ENCODE measurements around the gene DPYD. TPM values are rescaled to one million over a fixed set of nuclear protein-coding genes. Genes with fewer than 3 reads are reported as not detected.
"Not testable (repeated sequence)": the region's sequence is repeated elsewhere in the genome, so short reads cannot be mapped to it uniquely, and the experiment has no call there.

DPYD gene
- total and polyA plus RNA-seq, 4 experiments from 2014 or later, result 49.7 to 58.4 (median 51.9) TPM

GRCh38 chr1:97238816-97239215 is 682.0 kb downstream of the DPYD start:
- no peaks in the 10 kb centered on the region for H3K27me3 Mint-ChIP-seq
- H3K27me3 ChIP-seq (ENCODE audit: insufficient read depth, low read length), result no peaks in the 10 kb centered on the region
- H3K4me1 ChIP-seq (ENCODE audit: insufficient read depth, low read length), result no peaks in the 10 kb centered on the region
- no peaks in the 10 kb centered on the region for H3K4me1 Mint-ChIP-seq
- no peak overlapping the region for H3K27ac Mint-ChIP-seq
- ChIA-PET CTCF (ENCODE audit: partially characterized antibody) (no interaction called here), POLR2A (ENCODE audit: partially characterized antibody) (no interaction called here)
- DNase-seq, result no peak
- no peak overlapping the region for H3K4me3 Mint-ChIP-seq
- no peaks in the 10 kb centered on the region for H3K9me3 Mint-ChIP-seq
- H3K36me3 Mint-ChIP-seq, result peaks cover 8 to 15% of the 10 kb centered on the region in 2 donors
- intact Hi-C loops (cut with micrococcal nuclease), result no loop called here
- no peaks in the 10 kb centered on the region for H3K36me3 ChIP-seq (ENCODE audit: insufficient read depth, low read length)
- H3K27ac ChIP-seq (ENCODE audit: low read depth, low read length), result no peak overlapping the region
- no peak overlapping the region for H3K4me3 ChIP-seq (ENCODE audit: low read length in 2 of 2)
- no peaks in the 10 kb centered on the region for H3K9me3 ChIP-seq (ENCODE audit: control insufficient read depth in 1 of 2, low read length in 2 of 2)

DNA sequence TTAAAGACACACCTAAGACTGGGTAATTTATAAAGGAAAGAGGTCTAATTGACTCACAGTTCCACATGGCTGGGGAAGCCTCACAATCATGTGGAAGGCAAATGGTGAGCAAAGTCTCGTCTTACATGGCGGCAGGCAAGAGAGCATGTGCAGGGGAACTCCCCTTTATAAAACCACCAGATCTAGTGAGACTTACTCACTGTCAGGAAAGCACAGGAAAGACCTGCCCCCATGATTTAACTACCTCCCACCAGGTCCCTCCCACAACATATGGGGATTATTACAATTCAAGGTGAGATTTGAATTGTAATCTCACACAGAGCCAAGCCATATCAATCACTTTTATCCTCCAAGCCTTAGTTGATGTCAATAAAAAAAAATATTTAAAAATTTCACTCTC is 689.5 kb downstream of the DPYD start:
- H3K27ac ChIP-seq (ENCODE audit: low read depth, low read length); POLR2A ChIA-PET (ENCODE audit: partially characterized antibody); CTCF ChIA-PET (ENCODE audit: partially characterized antibody); DNase-seq; intact Hi-C loops (cut with micrococcal nuclease); H3K27me3 Mint-ChIP-seq; H3K4me3 Mint-ChIP-seq; H3K27ac Mint-ChIP-seq; H3K4me3 ChIP-seq (ENCODE audit: low read length in 2 of 2); H3K9me3 ChIP-seq (ENCODE audit: control insufficient read depth in 1 of 2, low read length in 2 of 2); H3K4me1 Mint-ChIP-seq; H3K27me3 ChIP-seq (ENCODE audit: insufficient read depth, low read length); H3K9me3 Mint-ChIP-seq; H3K4me1 ChIP-seq (ENCODE audit: insufficient read depth, low read length); H3K36me3 ChIP-seq (ENCODE audit: insufficient read depth, low read length): not testable (repeated sequence)
- peaks cover 46 to 61% of the 10 kb centered on the region in 2 donors for H3K36me3 Mint-ChIP-seq

DNA sequence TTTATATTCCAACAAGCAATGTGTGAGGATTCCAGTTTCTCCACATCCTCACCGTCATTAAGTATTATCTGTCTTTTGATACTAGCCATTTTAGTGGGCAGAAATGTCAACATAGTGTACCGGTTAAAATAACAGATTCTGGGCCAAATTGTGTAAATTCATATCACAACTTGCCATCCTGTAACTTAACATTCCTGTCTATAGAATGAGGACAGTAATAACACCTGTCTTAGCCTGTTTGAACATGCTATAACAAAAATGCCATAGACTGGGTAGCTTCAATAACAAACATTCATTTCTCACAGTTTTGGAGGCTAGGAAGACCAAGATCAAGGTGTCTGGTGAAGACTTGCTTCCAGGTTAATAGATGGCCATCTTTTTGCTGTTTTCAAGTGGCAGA is 708.2 kb downstream of the DPYD start:
- no peaks in the 10 kb centered on the region for H3K27me3 Mint-ChIP-seq
- no peak for DNase-seq
- Histone ChIP-seq H3K9me3 (ENCODE audit: control insufficient read depth in 1 of 2, low read length in 2 of 2) (no peaks in the 10 kb centered on the region), H3K27me3 (ENCODE audit: insufficient read depth, low read length) (no peaks in the 10 kb centered on the region), H3K4me3 (ENCODE audit: low read length in 2 of 2) (no peak overlapping the region), H3K27ac (ENCODE audit: low read depth, low read length) (no peak overlapping the region), H3K36me3 (ENCODE audit: insufficient read depth, low read length) (no peaks in the 10 kb centered on the region), H3K4me1 (ENCODE audit: insufficient read depth, low read length) (no peaks in the 10 kb centered on the region)
- CTCF ChIA-PET (ENCODE audit: partially characterized antibody), result no interaction called here
- POLR2A ChIA-PET (ENCODE audit: partially characterized antibody), result no interaction called here
- H3K27ac Mint-ChIP-seq, result no peak overlapping the region
- H3K4me1 Mint-ChIP-seq, result peaks cover 0 to 2% (median 0%) of the 10 kb centered on the region in 4 donors
- H3K4me3 Mint-ChIP-seq, result no peak overlapping the region
- peaks cover 0 to 3% (median 0%) of the 10 kb centered on the region in 8 donors for H3K9me3 Mint-ChIP-seq
- intact Hi-C loops (cut with micrococcal nuclease), result no loop called here
- peaks cover 8 to 26% of the 10 kb centered on the region in 2 donors for H3K36me3 Mint-ChIP-seq

- H3K4me1 ChIP-seq (ENCODE audit: insufficient read depth, low read length), result no peaks in the 10 kb centered on the region
- CTCF ChIA-PET (ENCODE audit: partially characterized antibody), result no interaction called here
- H3K27me3 ChIP-seq (ENCODE audit: insufficient read depth, low read length), result no peaks in the 10 kb centered on the region
- Mint-ChIP-seq H3K27ac (no peak overlapping the region), H3K4me1 (no peaks in the 10 kb centered on the region), H3K4me3 (no peak overlapping the region), H3K9me3 (peaks cover 0 to 3% (median 0%) of the 10 kb centered on the region in 8 donors), H3K36me3 (peaks cover 2 to 11% of the 10 kb centered on the region in 2 donors), H3K27me3 (no peaks in the 10 kb centered on the region)
- no peak overlapping the region for H3K4me3 ChIP-seq (ENCODE audit: low read length in 2 of 2)
- DNase-seq, result no peak
- H3K9me3 ChIP-seq (ENCODE audit: control insufficient read depth in 1 of 2, low read length in 2 of 2), result no peaks in the 10 kb centered on the region
- intact Hi-C loops (cut with micrococcal nuclease), result no loop called here
- H3K36me3 ChIP-seq (ENCODE audit: insufficient read depth, low read length), result no peaks in the 10 kb centered on the region
- no peak overlapping the region for H3K27ac ChIP-seq (ENCODE audit: low read depth, low read length)
- POLR2A ChIA-PET (ENCODE audit: partially characterized antibody), result no interaction called here
These were observed 710.5 kb downstream of the DPYD start for GRCh38 chr1:97210307-97210706.

GRCh38 chr1:97209381-97209957 is 711.4 kb downstream of the DPYD start:
- no peaks in the 10 kb centered on the region for H3K4me1 Mint-ChIP-seq
- Histone ChIP-seq H3K4me3 (ENCODE audit: low read length in 2 of 2) (no peak overlapping the region), H3K27ac (ENCODE audit: low read depth, low read length) (no peak overlapping the region), H3K4me1 (ENCODE audit: insufficient read depth, low read length) (no peaks in the 10 kb centered on the region), H3K36me3 (ENCODE audit: insufficient read depth, low read length) (no peaks in the 10 kb centered on the region), H3K27me3 (ENCODE audit: insufficient read depth, low read length) (no peaks in the 10 kb centered on the region), H3K9me3 (ENCODE audit: control insufficient read depth in 1 of 2, low read length in 2 of 2) (no peaks in the 10 kb centered on the region)
- no peak overlapping the region for H3K27ac Mint-ChIP-seq
- ChIA-PET POLR2A (ENCODE audit: partially characterized antibody) (no interaction called here), CTCF (ENCODE audit: partially characterized antibody) (no interaction called here)
- no peak overlapping the region for H3K4me3 Mint-ChIP-seq
- intact Hi-C loops (cut with micrococcal nuclease), result no loop called here
- no peak for DNase-seq
- H3K36me3 Mint-ChIP-seq, result peaks cover 2 to 4% of the 10 kb centered on the region in 2 donors
- H3K27me3 Mint-ChIP-seq, result no peaks in the 10 kb centered on the region
- no peaks in the 10 kb centered on the region for H3K9me3 Mint-ChIP-seq

DNA sequence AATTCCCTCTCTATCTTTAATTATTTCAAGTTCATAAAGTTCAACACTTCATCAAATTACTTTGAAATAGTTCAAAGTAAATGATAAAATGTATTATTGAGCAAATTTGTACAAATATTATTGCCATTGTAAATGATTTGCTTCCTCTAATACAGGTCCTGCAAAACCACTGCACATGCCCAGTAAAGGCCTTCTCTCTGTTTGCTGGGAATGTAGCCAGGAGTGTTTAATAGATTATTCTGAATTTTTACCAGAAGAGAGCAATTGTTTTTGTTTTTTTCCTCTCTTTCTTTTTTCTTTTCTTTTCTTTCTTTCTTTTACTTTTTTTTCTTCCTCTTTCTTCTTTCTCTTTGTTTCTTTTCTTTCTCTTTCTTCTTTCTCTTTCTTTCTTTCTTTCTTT is 713.0 kb downstream of the DPYD start:
- ChIA-PET POLR2A (ENCODE audit: partially characterized antibody) (no interaction called here), CTCF (ENCODE audit: partially characterized antibody) (no interaction called here)
- no peak overlapping the region for H3K4me3 Mint-ChIP-seq
- intact Hi-C loops (cut with micrococcal nuclease), result no loop called here
- no peaks in the 10 kb centered on the region for H3K9me3 ChIP-seq (ENCODE audit: control insufficient read depth in 1 of 2, low read length in 2 of 2)
- no peak overlapping the region for H3K4me3 ChIP-seq (ENCODE audit: low read length in 2 of 2)
- peak overlapping the region in 1 of 7 donors; percentile 16 for H3K27ac Mint-ChIP-seq
- H3K36me3 Mint-ChIP-seq, result no peaks in the 10 kb centered on the region
- H3K27ac ChIP-seq (ENCODE audit: low read depth, low read length), result no peak overlapping the region
- DNase-seq, result no peak
- H3K27me3 ChIP-seq (ENCODE audit: insufficient read depth, low read length), result no peaks in the 10 kb centered on the region
- H3K9me3 Mint-ChIP-seq, result no peaks in the 10 kb centered on the region
- H3K4me1 Mint-ChIP-seq, result no peaks in the 10 kb centered on the region
- H3K4me1 ChIP-seq (ENCODE audit: insufficient read depth, low read length), result no peaks in the 10 kb centered on the region
- no peaks in the 10 kb centered on the region for H3K36me3 ChIP-seq (ENCODE audit: insufficient read depth, low read length)
- no peaks in the 10 kb centered on the region for H3K27me3 Mint-ChIP-seq

DNA sequence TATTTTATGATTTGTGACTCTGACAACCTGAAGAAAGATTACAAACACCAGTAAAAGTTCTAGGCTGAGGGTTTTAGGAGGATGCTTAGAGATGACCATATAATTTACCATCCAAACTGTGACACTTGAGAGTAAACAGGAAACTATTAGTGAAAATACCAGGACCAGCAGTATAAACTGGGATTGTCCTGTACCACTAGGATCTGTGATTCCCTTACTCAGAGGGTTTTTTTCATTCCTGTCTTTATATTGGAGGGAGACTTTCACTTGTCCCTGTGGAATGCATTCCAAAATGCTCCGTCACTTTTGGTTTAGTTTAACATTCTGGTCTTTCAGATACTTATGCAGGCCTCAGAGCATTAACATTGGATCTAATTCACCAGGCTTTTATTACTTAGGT is 716.4 kb downstream of the DPYD start:
- ChIA-PET POLR2A (ENCODE audit: partially characterized antibody) (no interaction called here), CTCF (ENCODE audit: partially characterized antibody) (no interaction called here)
- Mint-ChIP-seq H3K4me1 (no peaks in the 10 kb centered on the region), H3K36me3 (no peaks in the 10 kb centered on the region), H3K9me3 (no peaks in the 10 kb centered on the region), H3K27ac (no peak overlapping the region), H3K4me3 (no peak overlapping the region), H3K27me3 (no peaks in the 10 kb centered on the region)
- intact Hi-C loops (cut with micrococcal nuclease), result no loop called here
- Histone ChIP-seq H3K36me3 (ENCODE audit: insufficient read depth, low read length) (no peaks in the 10 kb centered on the region), H3K27me3 (ENCODE audit: insufficient read depth, low read length) (no peaks in the 10 kb centered on the region), H3K4me3 (ENCODE audit: low read length in 2 of 2) (no peak overlapping the region), H3K27ac (ENCODE audit: low read depth, low read length) (no peak overlapping the region), H3K9me3 (ENCODE audit: control insufficient read depth in 1 of 2, low read length in 2 of 2) (no peaks in the 10 kb centered on the region), H3K4me1 (ENCODE audit: insufficient read depth, low read length) (no peaks in the 10 kb centered on the region)
- no peak for DNase-seq

Measured in CD4-positive, alpha-beta memory T cell (primary cell).